H9 (cell line): ENCODE data around the gene PLBD1. TPM values are rescaled to one million over a fixed set of nuclear protein-coding genes. Genes with fewer than 3 reads are reported as not detected.

Experiments
- DNase-seq: peaks from one replicate; pipeline ENCODE4 v3.0.0-alpha.2; 2017
- H2AFZ ChIP-seq: one replicate; pipeline ENCODE4 v1.6.1; 2013; ENCODE audit warnings: mild to moderate bottlenecking, low read length, control low read depth, moderate library complexity
- H2AK5ac ChIP-seq: 2 replicates; pipeline ENCODE4 v1.6.1; 2013; ENCODE audit warnings: low read length, control low read depth, mixed read lengths; ENCODE audit not compliant: insufficient read length
- H2BK120ac ChIP-seq: one replicate; pipeline ENCODE4 v1.6.1; 2013; ENCODE audit warnings: low read depth, mild to moderate bottlenecking, low read length, control low read depth, inconsistent platforms; ENCODE audit not compliant: poor library complexity, severe bottlenecking
- H2BK12ac ChIP-seq: 2 replicates; pipeline ENCODE4 v1.6.1; 2013; ENCODE audit warnings: low read length, control low read depth, mixed read lengths, low read depth; ENCODE audit not compliant: insufficient read length
- H2BK15ac ChIP-seq: 2 replicates; pipeline ENCODE4 v1.6.1; 2013; ENCODE audit warnings: low read depth, low read length, control low read depth
- H2BK20ac ChIP-seq: one replicate; pipeline ENCODE4 v1.6.1; 2013; ENCODE audit warnings: low read depth, mild to moderate bottlenecking, low read length, control low read depth, inconsistent platforms; ENCODE audit not compliant: poor library complexity, severe bottlenecking
- H2BK5ac ChIP-seq: 2 replicates; pipeline ENCODE4 v1.6.1; 2013; ENCODE audit warnings: low read length, control low read depth, mixed read lengths; ENCODE audit not compliant: insufficient read length
- H3K14ac ChIP-seq: 2 replicates; pipeline ENCODE4 v1.6.1; 2013; ENCODE audit warnings: low read length, control low read depth; ENCODE audit not compliant: insufficient read depth
- H3K18ac ChIP-seq: 2 replicates; pipeline ENCODE4 v1.6.1; 2013; ENCODE audit warnings: low read depth, mild to moderate bottlenecking, mixed read lengths, low read length, control low read depth; ENCODE audit not compliant: insufficient read length
- H3K23ac ChIP-seq: 2 replicates; pipeline ENCODE4 v1.6.1; 2013; ENCODE audit warnings: low read length, control low read depth, mixed read lengths, low read depth; ENCODE audit not compliant: insufficient read length
- H3K23me2 ChIP-seq: 2 replicates; pipeline ENCODE4 v1.6.1; 2013; ENCODE audit warnings: low read depth, mild to moderate bottlenecking, mixed read lengths, low read length, control low read depth; ENCODE audit not compliant: insufficient read length, poor library complexity, severe bottlenecking
- H3K27ac ChIP-seq: 2 replicates; pipeline ENCODE4 v1.5.1; 2013; ENCODE audit warnings: low read length, control low read depth, mixed read lengths, low read depth; ENCODE audit not compliant: insufficient read length
- H3K27me3 ChIP-seq: 2 replicates; pipeline ENCODE4 v1.6.1; 2013; ENCODE audit warnings: low read length, control low read depth, inconsistent platforms; ENCODE audit not compliant: insufficient read depth
- H3K4ac ChIP-seq: 2 replicates; pipeline ENCODE4 v1.6.1; 2013; ENCODE audit warnings: low read depth, mild to moderate bottlenecking, control low read depth, inconsistent platforms, low read length, moderate library complexity
- H3K4me1 ChIP-seq: 2 replicates; pipeline ENCODE4 v1.6.1; 2013; ENCODE audit warnings: low read length, control low read depth, inconsistent platforms; ENCODE audit not compliant: insufficient read depth
- H3K4me2 ChIP-seq: 2 replicates; pipeline ENCODE4 v1.6.1; 2013; ENCODE audit warnings: low read length, control low read depth, mixed read lengths; ENCODE audit not compliant: insufficient read length, insufficient read depth
- H3K56ac ChIP-seq: 2 replicates; pipeline ENCODE4 v1.6.1; 2013; ENCODE audit warnings: low read depth, mild to moderate bottlenecking, mixed read lengths, low read length, control low read depth; ENCODE audit not compliant: insufficient read length
- H3K79me1 ChIP-seq: 2 replicates; pipeline ENCODE4 v1.6.1; 2013; ENCODE audit warnings: low read depth, mild to moderate bottlenecking, moderate library complexity, low read length, control low read depth, inconsistent platforms; ENCODE audit not compliant: insufficient read depth, poor library complexity, severe bottlenecking
- H3K79me2 ChIP-seq: 2 replicates; pipeline ENCODE4 v1.6.1; 2013; ENCODE audit warnings: low read length, control low read depth, inconsistent platforms; ENCODE audit not compliant: insufficient read depth
- H3K9ac ChIP-seq: 2 replicates; pipeline ENCODE4 v1.6.1; 2013; ENCODE audit warnings: low read length, control low read depth, mixed read lengths; ENCODE audit not compliant: insufficient read length; ENCODE audit errors: extremely low read depth
- H3K9me3 ChIP-seq: one replicate; pipeline ENCODE4 v1.6.1; 2013; ENCODE audit warnings: low read depth, low read length, inconsistent platforms; ENCODE audit not compliant: control insufficient read depth
- H3T11ph ChIP-seq: one replicate; pipeline ENCODE4 v1.6.1; 2013; ENCODE audit warnings: mild to moderate bottlenecking, low read length, control low read depth, inconsistent platforms
- H4K20me1 ChIP-seq: one replicate; pipeline ENCODE4 v1.6.1; 2013; ENCODE audit not compliant: control insufficient read depth, insufficient read length, insufficient read depth
- H4K5ac ChIP-seq: 2 replicates; pipeline ENCODE4 v1.6.1; 2013; ENCODE audit warnings: low read depth, mild to moderate bottlenecking, mixed read lengths, low read length, control low read depth; ENCODE audit not compliant: insufficient read length
- H4K8ac ChIP-seq: replicated peaks from 2 replicates; pipeline ENCODE4 v1.6.1; 2013; ENCODE audit warnings: low read length, control low read depth, mixed read lengths, low read depth; ENCODE audit not compliant: insufficient read length
- H4K91ac ChIP-seq: 2 replicates; pipeline ENCODE4 v1.6.1; 2013; ENCODE audit warnings: low read depth, mild to moderate bottlenecking, moderate library complexity, mixed read lengths, low read length, control low read depth; ENCODE audit not compliant: insufficient read length
- H3K27ac Mint-ChIP-seq, 3 experiments: 2 replicates in 2 of 3; 3 replicates in 1 of 3; pipeline ENCODE4 v1.8.0; 2020 to 2021; ENCODE audit warnings: mixed read lengths in 3 of 3, mild to moderate bottlenecking in 1 of 3, moderate library complexity in 1 of 3
- H3K27me3 Mint-ChIP-seq: 2 replicates; pipeline ENCODE4 v1.8.0; 2021; ENCODE audit warnings: low read depth, mild to moderate bottlenecking, moderate library complexity, mixed read lengths
- H3K36me3 Mint-ChIP-seq, 3 experiments: 2 replicates in 2 of 3; 3 replicates in 1 of 3; pipeline ENCODE4 v1.8.0; 2020 to 2021; ENCODE audit warnings: low read depth in 3 of 3, mixed read lengths in 3 of 3; ENCODE audit not compliant: insufficient read depth in 1 of 3
- H3K4me1 Mint-ChIP-seq, 2 experiments: 2 replicates each; pipeline ENCODE4 v1.8.0; 2020; ENCODE audit warnings: mixed read lengths in 2 of 2
- H3K4me3 Mint-ChIP-seq, 2 experiments: 2 replicates in 1 of 2; 3 replicates in 1 of 2; pipeline ENCODE4 v1.8.0; 2020 to 2021; ENCODE audit warnings: mild to moderate bottlenecking in 2 of 2, mixed read lengths in 2 of 2, moderate library complexity in 1 of 2
- H3K9me3 Mint-ChIP-seq, 2 experiments: 2 replicates in 1 of 2; 3 replicates in 1 of 2; pipeline ENCODE4 v1.8.0; 2020; ENCODE audit warnings: mild to moderate bottlenecking in 2 of 2, mixed read lengths in 2 of 2, moderate library complexity in 1 of 2
- CTCF ChIP-seq: fragments of 200-600 bp; sonication (generic); conservative IDR thresholded peaks from 3 replicates; pipeline ENCODE4 v1.8.0; 2021; ENCODE audit warnings: antibody characterized with exemption, mild to moderate bottlenecking
- WGBS: extraction: QIAGEN DNeasy Blood & Tissue Kit; methylation state at CpG from one replicate; pipeline ENCODE4 v1.1.7; 2013; ENCODE audit warnings: missing lambda C conversion rate, low lambda C conversion rate, mixed read lengths; ENCODE audit not compliant: insufficient read length; ENCODE audit errors: extremely low coverage; 5-methylcytosine and 5-hydroxymethylcytosine counted together
- total RNA-seq: library from RNA; stranded (reverse); gene quantifications from 2 replicates; pipeline ENCODE4 v1.2.1, GENCODE V29; 2021

PLBD1 gene
- total RNA-seq, 1 experiment from 2014 or later, result 15.5 TPM

GRCh38 chr12:14510574-14510973 lies 57.1 kb downstream of the PLBD1 start:
- H3K4me2 ChIP-seq, result no peak overlapping the region
- no peak for DNase-seq
- no peaks in the 10 kb centered on the region for H3K9me3 Mint-ChIP-seq
- H3K14ac ChIP-seq, result no peak overlapping the region
- no peaks in the 10 kb centered on the region for H3K23me2 ChIP-seq
- H4K20me1 ChIP-seq, result no peaks in the 10 kb centered on the region
- H2AK5ac ChIP-seq, result no peak overlapping the region
- no peak for TF ChIP-seq CTCF
- H3K27ac Mint-ChIP-seq, result no peak overlapping the region; a peak in 1 of 7 replicates
- H3K9ac ChIP-seq, result no peak overlapping the region
- no peaks in the 10 kb centered on the region for H3K79me1 ChIP-seq
- no peaks in the 10 kb centered on the region for H3K9me3 ChIP-seq
- no peak overlapping the region for H3T11ph ChIP-seq
- WGBS, result no CpG with 5 or more reads among the region's 3 CpGs
- no peak overlapping the region for H3K4ac ChIP-seq
- H3K27me3 Mint-ChIP-seq, result no peaks in the 10 kb centered on the region
- no peak overlapping the region for H3K23ac ChIP-seq
- H3K4me1 Mint-ChIP-seq, result peaks cover 6% of the 10 kb centered on the region in 2 experiments
- H2BK15ac ChIP-seq, result no peak overlapping the region
- H2BK120ac ChIP-seq, result no peak overlapping the region
- peaks cover 2% of the 10 kb centered on the region; the same call in 1 of the 2 replicates for H3K4me1 ChIP-seq
- no peak overlapping the region for H3K27ac ChIP-seq
- no peak overlapping the region for H4K91ac ChIP-seq
- H4K8ac ChIP-seq, result no peak overlapping the region
- no peak overlapping the region for H2BK12ac ChIP-seq
- H3K18ac ChIP-seq, result no peak overlapping the region
- no peak overlapping the region for H3K56ac ChIP-seq
- H3K27me3 ChIP-seq, result no peaks in the 10 kb centered on the region
- no peak overlapping the region for H4K5ac ChIP-seq
- no peak overlapping the region for H2AFZ ChIP-seq
- H2BK20ac ChIP-seq, result no peak overlapping the region
- peaks cover 0 to 7% (median 7%) of the 10 kb centered on the region in 3 experiments; a peak in 3 of 7 replicates for H3K36me3 Mint-ChIP-seq
- H3K4me3 Mint-ChIP-seq, result no peak overlapping the region
- no peak overlapping the region for H2BK5ac ChIP-seq
- no peaks in the 10 kb centered on the region for H3K79me2 ChIP-seq
